GM23248 (cell line): ENCODE measurements around the gene TRIP6.

Experiments used
- EZH2 ChIP-seq: fragments of 200-600 bp; sonication (generic); IDR thresholded peaks from 2 replicates; pipeline ENCODE4 v1.6.1; 2018; ENCODE audit warnings: antibody characterized with exemption, mild to moderate bottlenecking; ENCODE audit not compliant: insufficient read depth, poor library complexity, severe bottlenecking
- EZH2phosphoT487 ChIP-seq: fragments of 200-600 bp; sonication (generic); IDR thresholded peaks from 2 replicates; pipeline ENCODE4 v1.6.1; 2018; ENCODE audit warnings: antibody characterized with exemption, moderate library complexity, mild to moderate bottlenecking, low read depth; ENCODE audit not compliant: insufficient read depth

DNA sequence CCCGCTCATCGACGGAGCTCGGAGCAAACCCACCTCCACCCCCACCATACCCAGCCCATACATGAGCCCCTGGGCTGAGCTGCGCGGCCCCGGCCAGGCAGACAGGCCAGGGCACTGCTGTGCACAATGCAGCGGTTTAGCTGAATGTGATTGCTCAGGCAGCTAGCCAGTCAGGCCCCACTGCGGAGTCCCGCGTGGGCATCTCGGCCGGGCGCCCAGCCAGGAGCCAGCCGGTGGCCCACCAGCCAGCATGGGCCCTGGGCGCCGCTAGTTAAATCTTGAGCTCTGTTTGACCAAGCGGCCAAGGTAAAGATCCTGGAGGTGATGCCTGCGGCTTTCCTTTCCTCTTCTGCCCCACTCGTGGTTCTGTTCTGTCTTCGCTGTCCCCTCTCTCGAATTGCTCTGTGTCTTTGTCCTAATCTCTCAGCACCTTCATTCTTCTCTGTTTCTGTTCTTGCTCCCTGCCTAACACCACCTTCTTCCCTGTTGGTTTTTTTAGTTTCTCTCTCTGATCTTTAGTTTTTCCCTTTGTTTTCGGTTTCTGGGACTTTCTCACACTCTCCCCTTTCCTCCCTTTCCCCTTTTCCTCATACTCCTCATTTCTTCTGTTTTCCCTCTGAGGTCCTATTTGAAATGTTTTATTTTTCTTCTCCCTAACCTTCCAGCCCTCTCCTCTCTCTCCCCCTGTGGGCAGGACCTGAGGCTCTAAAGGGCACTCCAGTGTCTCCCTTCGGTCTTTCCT, 15.8 kb downstream of the TRIP6 start:
- no peak for TF ChIP-seq EZH2
- no peak for TF ChIP-seq EZH2phosphoT487
